HTERT RPE-1 (cell line): ENCODE measurements around the gene HMOX2.

Experiments
- in situ Hi-C: fragments of 300-500 bp; cut with MboI; formaldehyde crosslinking; loops from 4 replicates; pipeline ENCODE4 v1.14.3; 2020; ENCODE audit warnings: low sequenced_read_pairs

Gene HMOX2

DNA sequence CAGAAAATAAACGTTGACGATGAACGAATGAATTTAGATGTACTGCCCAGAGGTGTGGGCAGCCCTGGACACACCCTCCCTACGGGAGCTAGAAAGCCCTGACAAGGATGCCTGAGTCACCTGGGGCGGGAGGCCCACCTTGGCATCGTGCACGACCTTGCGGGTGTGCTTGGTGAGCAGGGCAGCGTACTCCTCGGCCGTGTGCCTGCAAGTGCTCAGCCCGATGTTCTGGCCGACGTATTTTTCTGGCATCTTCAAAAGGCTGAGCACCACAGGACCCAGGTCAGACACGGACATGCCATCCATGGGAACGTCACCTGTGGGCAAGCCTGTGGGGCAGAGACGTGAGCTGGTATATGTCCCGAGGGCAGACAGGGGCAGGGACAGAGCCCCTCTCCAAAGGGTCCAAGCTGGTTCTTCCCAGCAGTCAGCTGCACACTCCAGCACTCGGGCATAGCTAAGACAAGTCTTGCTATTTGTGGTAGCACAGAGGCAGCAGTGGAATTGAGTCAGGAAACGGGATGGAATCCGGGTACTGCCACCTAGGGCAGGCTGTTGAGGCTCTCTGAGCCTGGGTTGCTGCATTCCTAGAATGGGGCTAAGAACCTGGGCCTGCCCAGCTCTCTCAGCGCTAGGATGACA is 12.6 kb upstream of the HMOX2 start:
- in situ Hi-C loops, result no loop called here

DNA sequence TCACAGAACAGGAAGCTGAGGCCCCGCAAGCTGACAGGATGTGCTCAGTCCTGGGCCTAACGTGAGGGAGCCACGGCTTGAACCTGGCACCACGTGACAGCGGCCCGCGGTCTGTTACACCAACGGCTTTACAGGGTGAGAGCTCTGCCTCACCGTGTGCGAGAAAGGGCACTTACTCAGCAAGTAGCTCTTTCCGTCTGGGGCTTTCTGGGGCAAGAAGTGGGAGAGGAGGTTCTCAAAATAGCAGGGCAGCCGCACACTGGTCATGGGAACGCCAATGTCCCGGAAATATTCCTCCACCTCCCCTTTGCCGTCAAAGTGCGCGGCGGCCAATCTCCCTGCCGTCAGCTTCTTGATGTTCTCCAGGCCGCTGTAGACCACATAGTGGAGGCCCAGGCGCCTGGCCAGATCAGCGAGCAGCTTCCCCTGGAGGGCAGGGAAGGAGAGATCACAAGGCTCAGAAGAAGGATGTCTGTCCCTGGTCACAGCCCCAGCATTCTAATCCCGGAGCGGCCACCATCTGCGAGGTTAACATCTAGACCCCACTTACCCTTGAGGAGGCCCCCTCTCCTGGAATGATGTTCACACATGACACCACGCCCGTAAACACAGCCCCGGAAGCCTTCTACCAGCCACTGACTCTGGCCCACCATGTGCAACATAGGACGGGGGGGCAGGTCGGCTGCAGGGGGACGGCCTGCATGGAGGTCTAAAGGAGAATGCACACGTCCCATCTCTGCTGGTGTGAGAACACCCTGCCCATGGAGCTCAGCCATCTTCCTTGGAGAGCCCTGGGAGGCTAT is 10.0 kb upstream of the HMOX2 start:
- in situ Hi-C loops, result no loop called here

DNA sequence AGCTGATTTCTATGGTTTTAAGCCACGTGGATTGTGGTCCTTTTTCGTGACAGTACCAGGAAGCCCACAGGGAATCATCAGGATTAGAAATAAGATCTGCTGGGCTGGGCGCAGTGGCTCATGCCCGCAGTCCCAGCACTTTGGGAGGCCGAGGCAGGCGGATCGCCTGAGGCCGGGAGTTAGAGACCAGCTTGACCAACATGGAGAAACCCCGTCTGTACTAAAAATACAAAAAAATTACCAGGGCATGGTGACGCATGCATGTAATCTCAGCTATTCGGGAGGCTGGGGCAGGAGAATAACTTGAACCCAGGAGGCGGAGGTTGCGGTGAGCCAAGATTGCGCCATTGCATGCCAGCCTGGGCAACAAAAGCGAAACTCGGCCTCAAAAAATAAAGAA is 8.3 kb upstream of the HMOX2 start:
- in situ Hi-C loops, result no loop called here

DNA sequence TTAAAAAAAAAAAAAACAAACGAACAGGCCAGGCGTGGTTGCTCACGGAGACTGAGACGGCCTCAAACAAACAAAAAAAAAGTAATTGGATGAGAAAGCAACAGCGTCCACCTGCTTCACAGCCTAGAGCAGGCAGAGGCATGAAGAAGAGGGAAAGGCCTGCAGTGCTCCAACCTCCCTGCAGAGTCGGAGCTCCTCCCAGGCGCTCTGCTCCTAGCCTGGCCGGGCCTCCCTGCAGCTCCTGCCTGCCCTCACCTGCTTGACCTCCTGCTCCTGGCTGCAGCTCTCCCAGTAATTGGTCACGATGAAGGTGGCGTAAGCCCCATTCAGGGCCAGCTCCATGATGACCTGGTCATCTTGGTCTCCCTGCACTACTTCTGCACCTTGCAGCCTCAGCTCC is 7.2 kb upstream of the HMOX2 start:
- in situ Hi-C loops, result no loop called here

DNA sequence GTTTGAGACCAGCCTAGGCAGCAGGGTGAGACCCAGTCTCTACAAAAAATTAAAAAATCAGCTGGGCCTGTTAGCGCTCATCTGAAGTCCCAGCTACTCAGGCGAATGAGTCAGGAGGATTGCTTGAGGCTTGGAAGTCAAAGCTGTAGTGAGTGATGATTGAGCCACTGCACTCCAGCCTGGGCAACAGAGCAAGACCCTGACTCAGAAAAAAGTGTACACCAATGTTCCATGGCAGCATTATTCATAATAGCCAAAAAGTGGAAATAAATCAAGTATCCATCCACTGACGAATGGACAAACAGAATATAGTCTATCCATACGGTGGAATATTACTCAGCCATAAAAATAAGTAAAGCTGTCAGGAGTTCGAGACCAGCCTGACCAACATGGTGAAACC is 4.3 kb upstream of the HMOX2 start:
- in situ Hi-C loops, result no loop called here

DNA sequence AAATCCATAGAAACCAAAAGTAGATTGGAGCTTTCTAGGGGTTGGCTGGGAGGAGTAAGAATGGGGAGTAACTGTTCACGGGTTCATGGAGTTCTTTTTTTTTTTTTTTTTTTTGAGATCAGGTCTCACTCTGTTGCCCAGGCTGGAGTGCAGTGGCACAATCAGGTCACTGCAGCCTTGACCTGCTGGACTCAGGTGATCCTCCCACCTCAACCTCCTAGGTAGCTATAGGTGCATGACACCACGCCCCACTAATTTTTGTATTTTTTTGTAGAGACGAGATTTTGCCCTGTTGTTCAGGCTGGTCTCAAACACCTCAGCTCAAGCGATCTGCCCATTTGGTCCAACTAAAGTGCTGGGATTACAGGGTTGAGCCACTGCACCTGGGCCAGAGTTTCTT is 3.3 kb upstream of the HMOX2 start:
- in situ Hi-C loops, result no loop called here

DNA sequence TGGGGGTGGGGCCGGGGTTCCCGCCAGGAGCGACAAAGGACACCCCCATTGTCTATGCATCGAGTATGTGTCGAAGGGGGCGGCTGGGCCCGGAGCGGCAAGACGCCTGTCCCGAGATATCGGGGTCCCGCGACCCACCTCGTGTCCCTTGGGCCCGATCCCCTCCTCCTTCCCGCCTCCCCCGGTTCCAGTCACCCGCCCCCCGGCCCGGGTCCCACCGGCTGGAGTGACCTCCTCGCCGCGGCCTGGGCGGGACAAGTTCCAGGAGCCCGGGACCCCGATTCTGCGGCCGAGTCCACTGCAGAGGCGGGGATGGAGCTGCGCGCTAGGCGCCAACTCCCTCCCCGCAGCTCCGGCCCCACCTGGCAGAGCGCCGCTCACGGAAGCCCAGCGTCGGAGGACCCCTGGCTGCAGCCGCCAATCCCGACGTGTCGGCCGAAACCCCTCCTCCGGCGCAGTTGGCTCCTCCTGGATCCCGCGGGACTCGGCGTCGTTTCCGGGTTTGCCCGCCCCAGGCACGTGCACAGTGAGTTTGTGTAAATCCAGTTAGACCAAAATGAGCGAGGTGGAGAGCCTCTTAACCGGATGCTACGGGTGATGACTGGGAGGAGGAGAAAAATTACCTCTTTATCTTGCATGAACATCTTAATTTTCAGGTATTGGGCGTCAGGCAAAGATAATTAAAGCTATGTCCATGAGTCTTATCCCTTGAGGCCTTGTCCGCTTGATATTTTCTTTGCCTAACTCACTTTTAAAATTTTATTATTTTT is 1.8 kb upstream of the HMOX2 start, which contains the start of gene NMRAL1:
TSS of gene NMRAL1 (minus strand) at position 434 of the 770 bp plus-strand sequence. CDS start 493 bp downstream, outside the sequence.
- in situ Hi-C loops, result no loop called here

DNA sequence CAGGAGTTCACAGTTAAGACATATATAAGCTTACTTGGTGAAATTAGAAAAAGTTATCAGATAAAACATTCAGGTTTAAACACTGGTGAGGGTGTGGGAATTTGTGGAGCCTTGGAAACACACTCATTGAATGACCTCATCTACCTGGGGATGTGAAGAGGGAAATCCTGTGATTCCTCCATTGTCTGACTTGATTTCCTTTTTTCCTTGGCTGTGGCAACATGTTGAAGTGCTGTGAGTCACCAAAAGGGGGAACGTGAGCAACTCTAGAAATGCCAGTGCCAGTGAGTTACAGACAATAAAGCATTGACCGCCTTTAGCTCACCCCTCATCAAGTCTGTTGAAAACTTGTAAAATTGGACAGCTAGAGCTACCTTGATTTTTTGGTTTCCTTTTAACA is 1.8 kb downstream of the HMOX2 start:
- in situ Hi-C loops, result no loop called here

DNA sequence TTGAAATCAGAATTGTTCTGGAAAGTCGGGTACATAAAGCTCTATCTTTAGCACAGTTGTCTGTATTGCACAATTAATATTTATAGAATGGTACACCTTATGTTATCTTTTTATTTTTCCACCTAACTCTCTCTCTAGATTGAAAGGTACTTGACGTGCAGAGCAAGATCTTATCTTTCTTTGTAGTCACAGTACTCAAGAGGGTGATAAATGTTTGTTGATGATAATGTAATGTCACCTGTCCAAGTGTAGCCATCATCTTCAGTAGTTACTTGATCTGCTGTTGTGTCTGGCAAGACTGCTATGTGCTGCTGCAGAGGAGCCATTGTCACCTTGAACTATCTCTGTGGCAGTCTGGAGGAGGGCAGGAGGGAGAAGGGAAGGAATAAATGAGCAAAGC is 5.3 kb downstream of the HMOX2 start:
- in situ Hi-C loops, result no loop called here

DNA sequence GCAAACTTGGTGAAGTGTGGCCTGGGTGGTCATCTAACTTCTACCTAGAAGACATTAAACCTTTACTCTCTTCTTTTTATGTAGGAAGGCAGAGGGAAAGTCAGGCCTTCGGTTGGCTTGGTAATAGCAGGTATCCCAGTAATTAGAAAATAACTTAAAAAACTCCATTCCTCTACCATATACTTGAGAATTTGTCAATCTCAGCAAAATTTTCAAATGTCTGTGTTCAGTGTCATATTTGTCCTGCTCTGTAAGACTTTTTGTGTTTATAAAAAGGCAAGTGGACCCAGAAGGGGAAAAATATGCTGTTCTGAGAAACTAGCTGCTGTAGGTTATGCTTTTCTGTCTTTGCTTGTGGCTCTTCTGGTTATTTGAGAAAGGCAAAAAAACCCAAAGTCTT is 5.8 kb downstream of the HMOX2 start:
- in situ Hi-C loops, result no loop called here

DNA sequence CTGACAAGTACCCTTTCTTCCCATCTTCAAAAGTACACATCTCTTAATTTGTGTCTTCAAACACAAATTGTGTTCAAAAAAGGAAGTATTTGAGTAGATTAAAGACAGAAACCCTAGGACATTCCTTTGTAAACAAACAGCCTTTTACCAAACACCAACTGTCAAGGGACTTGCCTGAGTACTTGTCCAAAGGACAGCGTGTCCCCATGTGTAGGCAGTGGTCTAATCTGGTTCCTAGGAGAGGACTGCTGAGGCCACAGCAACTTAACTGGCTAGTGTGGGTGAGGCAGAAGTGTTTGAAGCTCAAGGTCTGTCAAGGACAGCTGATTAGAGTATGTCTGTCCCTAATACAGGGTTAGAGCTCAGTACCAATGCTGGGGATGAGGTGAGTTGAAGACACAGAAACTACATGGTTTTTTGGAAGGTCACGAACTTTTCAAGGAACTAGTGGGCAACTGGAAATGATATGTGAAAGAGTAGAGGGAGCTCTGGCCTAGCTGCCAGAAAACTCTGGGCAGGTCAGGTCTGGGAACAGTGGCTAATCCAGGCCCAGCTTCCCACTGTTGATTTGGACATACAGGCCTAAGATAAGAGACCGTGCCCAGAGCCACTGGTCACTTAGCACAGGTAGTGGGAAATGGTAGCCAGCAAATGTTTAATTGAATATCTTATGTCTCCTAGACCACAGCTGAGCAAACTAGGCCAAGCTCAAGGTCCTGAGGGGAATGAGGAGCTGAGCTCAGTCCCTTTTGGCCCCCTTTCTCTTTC is 10.1 kb downstream of the HMOX2 start:
- in situ Hi-C loops, result no loop called here

DNA sequence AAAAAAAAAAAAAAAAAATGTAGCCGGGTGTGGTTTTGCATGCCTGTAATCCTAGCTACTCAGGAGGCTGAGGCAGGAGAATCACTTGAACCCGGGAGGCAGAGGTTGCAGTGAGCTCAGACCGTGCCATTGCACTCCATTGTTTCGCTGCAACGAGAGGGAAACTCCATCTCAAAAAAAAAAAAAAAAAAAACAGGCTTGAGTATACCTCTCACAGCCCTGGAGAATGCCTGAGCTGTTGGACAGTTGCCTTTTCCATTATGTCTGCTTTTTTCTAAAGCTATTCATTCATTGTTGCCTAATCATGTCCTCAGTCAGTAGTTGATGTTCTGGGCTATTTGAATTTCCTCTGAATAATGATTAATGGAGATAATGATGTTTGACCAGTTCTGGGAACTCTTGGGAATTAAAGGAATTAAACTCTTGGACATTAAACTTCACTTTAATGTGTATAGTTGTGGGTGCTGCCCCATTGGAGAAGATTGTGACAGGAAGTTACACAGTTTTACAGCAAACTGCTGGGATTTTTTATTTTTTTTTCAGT is 11.8 kb downstream of the HMOX2 start:
- in situ Hi-C loops, result no loop called here

DNA sequence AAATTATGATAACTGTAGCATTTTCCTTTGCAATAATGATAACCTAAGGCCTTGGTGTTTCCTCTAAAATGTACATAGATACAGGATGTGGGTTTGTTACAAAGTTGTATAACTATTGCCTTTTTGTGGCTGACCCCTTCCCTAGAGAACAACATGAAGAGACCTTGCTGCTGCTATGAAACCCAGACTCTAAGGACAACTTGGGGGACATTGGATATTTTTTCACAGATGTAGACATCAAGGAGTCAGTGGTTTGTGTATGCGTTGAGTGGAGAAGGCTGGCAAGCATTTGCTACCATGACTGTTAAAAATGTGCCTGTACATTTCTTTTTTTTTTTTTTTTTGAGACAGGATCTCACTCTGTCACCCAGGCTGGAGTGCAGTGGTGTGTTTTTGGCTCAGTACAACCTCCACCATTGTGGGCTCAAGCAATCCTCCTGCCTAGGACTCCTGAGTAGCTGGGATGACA is 12.3 kb downstream of the HMOX2 start:
- in situ Hi-C loops, result no loop called here

DNA sequence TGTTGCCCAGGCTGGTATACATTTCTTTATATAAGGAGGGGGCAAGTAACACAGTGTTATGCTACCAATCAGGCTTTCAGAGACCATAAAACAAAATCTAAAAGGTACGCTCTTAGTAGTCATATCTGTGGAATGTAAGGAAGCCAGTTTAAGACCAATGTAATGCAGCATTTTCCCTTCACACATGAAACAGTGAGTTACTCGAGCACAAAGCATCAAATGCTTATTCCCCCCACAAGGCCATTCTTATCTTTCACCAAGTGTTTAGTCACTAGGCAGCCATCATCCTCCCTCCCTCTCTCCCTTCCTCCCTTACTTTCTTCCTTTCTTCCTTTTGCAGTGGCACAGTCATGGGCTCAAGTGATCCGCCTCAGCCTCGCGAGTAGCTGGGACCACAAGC is 12.8 kb downstream of the HMOX2 start:
- in situ Hi-C loops, result no loop called here

DNA sequence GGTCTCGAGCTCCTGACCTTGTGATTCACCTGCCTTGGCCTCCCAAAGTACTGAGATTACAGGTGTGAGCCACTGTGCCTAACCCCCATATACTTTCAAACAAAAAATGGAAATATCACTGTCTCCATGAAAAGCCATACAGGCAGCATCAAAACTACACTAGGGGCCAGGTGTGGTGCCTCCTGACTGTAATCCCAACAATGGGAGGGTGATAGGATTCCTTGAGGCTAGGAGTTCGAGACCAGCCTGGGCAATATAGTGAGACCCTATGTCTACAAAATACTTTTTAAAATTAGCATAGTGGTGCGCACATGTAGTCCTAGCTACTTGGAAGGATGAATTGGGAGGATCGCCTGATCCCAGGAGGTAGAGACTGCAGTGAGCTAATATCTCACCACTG is 15.7 kb downstream of the HMOX2 start:
- in situ Hi-C loops, result no loop called here

DNA sequence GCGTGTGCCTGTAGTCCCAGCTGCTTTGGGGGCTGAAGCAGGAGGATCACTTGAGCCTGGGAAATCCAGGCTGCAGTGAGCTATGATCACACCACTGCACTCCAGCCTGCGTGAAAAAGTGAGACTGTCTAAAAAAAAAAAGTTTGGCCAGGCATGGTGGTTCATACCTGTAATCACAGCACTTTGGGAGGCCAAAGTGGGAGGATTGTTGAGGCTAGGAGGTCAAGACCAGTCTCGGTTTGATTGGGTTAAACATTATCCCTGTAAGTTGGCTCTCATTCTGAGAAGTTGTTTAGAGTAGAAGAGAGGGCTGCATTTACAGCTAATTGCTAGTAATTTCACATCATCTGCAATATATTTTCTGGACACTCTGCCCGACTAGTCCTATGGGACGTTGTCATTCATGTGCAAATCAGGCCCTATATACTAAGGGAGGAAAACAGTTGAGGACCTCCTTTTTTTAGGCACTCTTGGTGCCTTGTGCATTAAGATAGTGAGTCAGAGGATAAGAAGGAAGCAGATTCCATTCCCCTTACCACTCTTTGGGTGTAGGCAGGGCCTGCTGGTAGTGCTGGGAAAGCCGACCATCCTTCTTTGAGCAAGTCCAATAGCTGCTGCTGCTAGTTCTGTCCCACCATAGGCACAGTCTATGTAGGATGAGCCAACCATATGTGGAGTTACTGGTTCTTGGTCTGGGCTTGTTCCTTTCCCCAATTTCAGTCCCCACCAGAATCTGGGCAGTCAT is 18.7 kb downstream of the HMOX2 start:
- in situ Hi-C loops, result no loop called here

DNA sequence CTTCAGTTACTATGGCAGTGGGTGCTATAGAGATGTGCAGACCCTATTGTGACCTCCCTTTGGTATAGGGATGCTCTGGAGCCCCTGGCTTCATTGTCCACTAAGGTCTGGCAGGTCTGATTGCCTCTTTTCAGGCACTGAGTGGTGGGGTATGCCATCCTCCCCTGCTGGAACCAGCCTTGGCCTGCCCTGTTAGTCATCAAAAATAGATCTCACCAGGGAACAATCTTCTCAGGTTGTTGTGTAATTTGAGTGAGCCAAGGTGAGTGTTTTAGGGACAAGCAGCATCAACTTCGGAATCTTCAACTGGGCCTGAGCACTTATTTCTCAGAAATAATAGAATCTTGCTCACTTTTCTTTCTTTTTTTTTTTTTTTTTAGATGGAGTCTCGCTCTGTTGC is 19.6 kb downstream of the HMOX2 start:
- in situ Hi-C loops, result no loop called here

DNA sequence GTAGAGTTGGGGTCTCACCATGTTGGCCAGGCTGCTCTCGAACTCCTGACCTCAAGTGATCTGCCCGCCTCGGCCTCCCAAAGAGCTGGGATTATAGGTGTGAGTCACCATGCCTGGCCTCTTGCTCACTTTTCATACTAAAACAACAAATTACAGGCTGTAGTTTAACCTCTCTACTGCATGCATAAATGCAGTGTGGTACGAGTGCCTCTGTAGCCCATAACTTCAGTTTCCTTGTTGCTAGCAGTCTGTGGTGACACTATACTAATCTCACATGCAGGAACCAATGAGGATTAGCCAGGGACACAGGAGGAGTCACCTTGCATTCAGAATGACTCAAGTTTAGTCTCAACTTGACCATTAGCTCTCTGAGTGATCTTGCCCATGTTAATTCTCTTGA is 20.1 kb downstream of the HMOX2 start:
- in situ Hi-C loops, result no loop called here

DNA sequence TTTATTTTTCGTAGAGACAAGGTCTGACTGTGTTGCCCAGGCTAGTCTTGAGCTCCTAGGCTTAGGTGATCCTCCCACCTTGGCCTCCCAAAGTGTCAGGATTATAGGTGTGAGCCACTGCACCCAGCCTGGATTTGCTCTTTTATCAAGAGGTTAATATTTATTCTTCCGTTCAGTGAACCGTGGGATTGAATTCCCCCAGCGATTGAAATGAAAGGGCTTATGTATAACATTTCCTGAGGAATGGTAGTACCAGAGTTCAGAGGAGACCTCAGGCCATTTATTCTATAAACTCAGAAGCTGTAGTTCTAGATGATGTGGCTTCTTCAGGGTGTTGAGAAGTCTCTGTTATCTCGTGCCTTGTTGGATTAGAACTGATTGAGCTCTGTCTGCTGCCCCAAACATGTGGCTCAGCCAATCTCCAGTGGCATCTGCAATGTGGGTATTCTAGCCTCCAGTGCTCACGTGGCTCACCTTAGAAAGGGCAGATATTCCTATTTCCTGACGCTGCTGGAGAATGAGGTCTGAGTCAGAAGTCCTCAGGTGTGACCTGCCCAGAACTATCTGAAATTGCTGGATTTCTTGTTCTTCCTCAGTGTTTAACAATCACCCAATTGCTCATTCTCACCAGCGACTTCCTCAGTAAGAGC is 22.5 kb downstream of the HMOX2 start:
- in situ Hi-C loops, result no loop called here

DNA sequence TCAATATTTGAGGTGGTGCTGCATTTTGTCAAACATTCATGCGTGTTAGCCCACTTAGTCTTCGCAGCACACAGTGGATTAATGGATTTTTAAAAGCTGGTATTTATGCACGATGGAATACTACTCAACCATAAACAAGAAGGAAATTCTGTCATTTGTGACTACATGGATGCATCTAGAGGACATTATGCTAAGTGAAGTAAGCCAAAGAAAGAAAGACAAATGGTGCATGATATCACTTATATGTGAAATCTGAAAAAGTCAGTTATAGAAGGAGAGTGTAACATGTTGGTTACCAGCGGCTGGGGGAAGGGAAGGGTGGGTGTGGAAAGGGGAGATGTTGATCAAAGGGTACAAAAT is 23.0 kb downstream of the HMOX2 start:
- in situ Hi-C loops, result no loop called here
